PC-3 (cell line): ENCODE measurements around the gene ADCY10. TPM values are rescaled to one million over a fixed set of nuclear protein-coding genes. Genes with fewer than 3 reads are reported as not detected.

Experiments
- ATAC-seq: fragments of 200-7000 bp; cut with Tn5 transposase; 2 replicates; pipeline ENCODE4 v1.9.1; 2020; ENCODE audit warnings: mild to moderate bottlenecking, moderate library complexity
- BruUV-seq: library from RNA; stranded (reverse); fragments of 400-500 nt; replicated peaks from 2 replicates; lab custom pipeline; 2021; lab: Mats Ljungman, UMichigan
- CTCF ChIA-PET: fragments of 300-600 bp; sonication (Branson Sonifier 250); formaldehyde crosslinking; loops from one replicate; lab custom pipeline; 2022; ENCODE audit warnings: antibody characterized with exemption; lab: Charles Lee
- POLR2A ChIA-PET: fragments of 300-600 bp; sonication (Branson Sonifier 250); formaldehyde crosslinking; loops from one replicate; lab custom pipeline; 2022; ENCODE audit warnings: antibody characterized with exemption; ENCODE audit not compliant: unreplicated experiment; lab: Charles Lee
- DNase-seq: peaks from one replicate; pipeline ENCODE4 v3.0.0-alpha.2; 2015
- H2AFZ ChIP-seq: fragments of 300-600 bp; sonication (generic); 2 replicates; pipeline ENCODE4 v1.6.0; 2016; ENCODE audit warnings: antibody characterized with exemption, low read length
- H3F3A ChIP-seq: fragments of 300-600 bp; sonication (generic); one replicate; pipeline ENCODE4 v1.6.0; 2017; ENCODE audit warnings: antibody characterized with exemption, low read length, control low read depth, mild to moderate bottlenecking; ENCODE audit not compliant: unreplicated experiment
- H3K27ac ChIP-seq: fragments of 300-600 bp; sonication (generic); 2 replicates; pipeline ENCODE4 v1.5.1; 2016; ENCODE audit warnings: mild to moderate bottlenecking, low read length
- H3K27me3 ChIP-seq: fragments of 300-600 bp; sonication (generic); 2 replicates; pipeline ENCODE4 v1.6.1; 2016; ENCODE audit warnings: low read length, mixed read lengths
- H3K36me3 ChIP-seq: fragments of 300-600 bp; sonication (generic); 2 replicates; pipeline ENCODE4 v1.6.1; 2016; ENCODE audit warnings: low read depth, mixed run types, low read length, mixed read lengths
- H3K4me1 ChIP-seq: fragments of 300-600 bp; sonication (generic); 2 replicates; pipeline ENCODE4 v1.5.1; 2016; ENCODE audit warnings: low read length; ENCODE audit not compliant: insufficient read depth
- H3K4me2 ChIP-seq: fragments of 300-600 bp; sonication (generic); 2 replicates; pipeline ENCODE4 v1.6.0; 2016; ENCODE audit warnings: low read length
- H3K4me3 ChIP-seq: fragments of 300-600 bp; sonication (generic); 2 replicates; pipeline ENCODE4 v1.5.1; 2016; ENCODE audit warnings: mild to moderate bottlenecking, low read length, mixed read lengths
- H3K79me2 ChIP-seq: fragments of 300-600 bp; sonication (generic); 2 replicates; pipeline ENCODE4 v1.6.1; 2017; ENCODE audit warnings: low read length, mixed read lengths
- H3K9ac ChIP-seq: fragments of 300-600 bp; sonication (generic); 2 replicates; pipeline ENCODE4 v1.6.0; 2016; ENCODE audit warnings: mild to moderate bottlenecking, low read length
- H3K9me2 ChIP-seq: fragments of 300-600 bp; sonication (generic); replicated peaks from 2 replicates; pipeline ENCODE4 v1.6.1; 2016; ENCODE audit warnings: mixed run types, low read length, mixed read lengths
- H3K9me3 ChIP-seq: fragments of 300-600 bp; sonication (generic); 2 replicates; pipeline ENCODE4 v1.6.1; 2016; ENCODE audit warnings: low read length, mixed read lengths
- H4K20me1 ChIP-seq: fragments of 300-600 bp; sonication (generic); 2 replicates; pipeline ENCODE4 v1.6.1; 2016; ENCODE audit warnings: low read length, mixed read lengths
- EZH2 ChIP-seq: fragments of 300-600 bp; sonication (generic); IDR thresholded peaks from one replicate; pipeline ENCODE4 v1.6.1; 2017; ENCODE audit warnings: antibody characterized with exemption, mild to moderate bottlenecking, low read length; ENCODE audit not compliant: unreplicated experiment
- EZH2phosphoT487 ChIP-seq: fragments of 300-600 bp; sonication (generic); IDR thresholded peaks from 2 replicates; pipeline ENCODE4 v1.6.1; 2018; ENCODE audit warnings: mild to moderate bottlenecking, antibody characterized with exemption, low read length, borderline replicate concordance
- intact Hi-C: fragments of 100-400 bp; cut with micrococcal nuclease; formaldehyde crosslinking; loops from 2 replicates; pipeline ENCODE4 v1.9.0; 2023
- total RNA-seq: library from RNA; depleted of rRNA; stranded (reverse); fragments of >200 nt; gene quantifications from 2 replicates; pipeline ENCODE4 v1.2.3, GENCODE V29; 2014
- TF ChIP-seq, protein P1 (sequence below): fragments of 300-600 bp; sonication (generic); conservative IDR thresholded peaks from 2 replicates; pipeline ENCODE4 v1.5.1; 2017; ENCODE audit warnings: antibody characterized with exemption, low read depth, mild to moderate bottlenecking, low read length

The ADCY10 gene
- total RNA-seq, 1 experiment from 2014 or later: not detected

DNA sequence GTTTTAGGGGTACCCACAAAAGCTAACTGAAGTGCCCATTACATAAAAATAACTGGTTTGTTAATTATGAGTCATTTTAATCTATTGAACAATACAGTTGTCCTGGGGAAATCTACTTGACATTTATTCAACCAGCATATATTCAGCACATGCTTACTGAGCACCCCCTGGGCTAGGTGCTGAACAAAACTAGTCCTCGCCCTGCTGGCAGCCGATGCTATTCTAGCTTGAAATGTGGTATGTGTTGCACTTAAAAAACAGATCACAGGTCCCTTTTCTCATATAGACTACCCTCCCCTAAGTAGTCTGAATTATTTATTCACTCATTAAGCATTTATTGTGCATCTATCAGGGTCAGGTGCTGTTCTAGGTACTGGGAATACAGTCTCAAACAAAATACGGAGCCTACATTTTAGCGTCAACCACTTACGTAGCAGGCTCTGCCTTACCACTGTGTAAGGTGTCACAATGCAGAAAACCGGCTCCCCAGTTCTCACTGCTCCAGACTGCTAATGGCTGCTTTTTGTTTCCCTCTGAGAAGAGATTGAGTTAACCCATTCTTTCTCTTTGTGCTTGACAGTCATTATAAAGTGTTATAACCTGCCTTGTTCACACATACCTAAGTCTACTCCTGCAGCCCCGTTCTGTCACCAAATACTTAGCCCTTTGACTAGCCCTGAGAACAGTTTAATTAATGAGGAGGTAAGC lies 57.1 kb downstream of the ADCY10 start:
- Histone ChIP-seq H3K27ac (no peak overlapping the region), H3K79me2 (no peaks in the 10 kb centered on the region), H2AFZ (no peak overlapping the region), H4K20me1 (no peaks in the 10 kb centered on the region), H3K9me2 (no peaks in the 10 kb centered on the region), H3K4me2 (no peak overlapping the region), H3F3A (no peaks in the 10 kb centered on the region), H3K36me3 (no peaks in the 10 kb centered on the region), H3K9me3 (no peaks in the 10 kb centered on the region), H3K4me3 (no peak overlapping the region), H3K4me1 (peaks cover 8% of the 10 kb centered on the region), H3K27me3 (no peaks in the 10 kb centered on the region), H3K9ac (no peak overlapping the region)
- BruUV-seq: no TSS peak
- intact Hi-C loops: no loop called here
- ChIA-PET POLR2A (no interaction called here), CTCF (no interaction called here)
- ATAC-seq: no peak
- no peak for TF ChIP-seq EZH2
- TF ChIP-seq, protein P1, sequence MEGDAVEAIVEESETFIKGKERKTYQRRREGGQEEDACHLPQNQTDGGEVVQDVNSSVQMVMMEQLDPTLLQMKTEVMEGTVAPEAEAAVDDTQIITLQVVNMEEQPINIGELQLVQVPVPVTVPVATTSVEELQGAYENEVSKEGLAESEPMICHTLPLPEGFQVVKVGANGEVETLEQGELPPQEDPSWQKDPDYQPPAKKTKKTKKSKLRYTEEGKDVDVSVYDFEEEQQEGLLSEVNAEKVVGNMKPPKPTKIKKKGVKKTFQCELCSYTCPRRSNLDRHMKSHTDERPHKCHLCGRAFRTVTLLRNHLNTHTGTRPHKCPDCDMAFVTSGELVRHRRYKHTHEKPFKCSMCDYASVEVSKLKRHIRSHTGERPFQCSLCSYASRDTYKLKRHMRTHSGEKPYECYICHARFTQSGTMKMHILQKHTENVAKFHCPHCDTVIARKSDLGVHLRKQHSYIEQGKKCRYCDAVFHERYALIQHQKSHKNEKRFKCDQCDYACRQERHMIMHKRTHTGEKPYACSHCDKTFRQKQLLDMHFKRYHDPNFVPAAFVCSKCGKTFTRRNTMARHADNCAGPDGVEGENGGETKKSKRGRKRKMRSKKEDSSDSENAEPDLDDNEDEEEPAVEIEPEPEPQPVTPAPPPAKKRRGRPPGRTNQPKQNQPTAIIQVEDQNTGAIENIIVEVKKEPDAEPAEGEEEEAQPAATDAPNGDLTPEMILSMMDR: no peak
- TF ChIP-seq EZH2phosphoT487: no peak
- no peak for DNase-seq

- Histone ChIP-seq H3K9ac (no peak overlapping the region), H3K79me2 (no peaks in the 10 kb centered on the region), H3K9me2 (no peaks in the 10 kb centered on the region), H3K4me3 (no peak overlapping the region), H3K27me3 (no peaks in the 10 kb centered on the region), H3K4me1 (peaks cover 8% of the 10 kb centered on the region), H3K27ac (no peak overlapping the region), H2AFZ (no peak overlapping the region), H3K9me3 (no peaks in the 10 kb centered on the region), H3K36me3 (no peaks in the 10 kb centered on the region), H4K20me1 (no peaks in the 10 kb centered on the region), H3F3A (no peaks in the 10 kb centered on the region), H3K4me2 (peak overlapping the region; percentile 1)
- BruUV-seq: no TSS peak
- DNase-seq (peak; percentile 62), ATAC-seq (no peak)
- intact Hi-C loops: no loop called here
- CTCF ChIA-PET: no interaction called here
- POLR2A ChIA-PET: no interaction called here
- TF ChIP-seq EZH2phosphoT487 (no peak), EZH2 (no peak)
- TF ChIP-seq, protein P1: no peak
These were observed 59.8 kb downstream of the ADCY10 start for GRCh38 chr1:167854184-167854583.

- H2AFZ ChIP-seq: no peak overlapping the region
- DNase-seq: no peak
- no peaks in the 10 kb centered on the region for H3F3A ChIP-seq
- intact Hi-C loops: no loop called here
- CTCF ChIA-PET: no interaction called here
- ATAC-seq: no peak
- POLR2A ChIA-PET: interaction anchor here (0.5 kb wide), 1 partner anchor 244 kb away, joined by 6 read pairs; no protein-coding TSS in a partner anchor
- no peaks in the 10 kb centered on the region for H3K9me2 ChIP-seq
- H3K27me3 ChIP-seq: no peaks in the 10 kb centered on the region
- no peaks in the 10 kb centered on the region for H3K79me2 ChIP-seq
- no peak overlapping the region for H3K4me3 ChIP-seq
- no peaks in the 10 kb centered on the region for H3K9me3 ChIP-seq
- no peaks in the 10 kb centered on the region for H3K36me3 ChIP-seq
- H4K20me1 ChIP-seq: no peaks in the 10 kb centered on the region
- TF ChIP-seq EZH2phosphoT487: no peak
- TF ChIP-seq, protein P1: no peak
- TF ChIP-seq EZH2: no peak
- no TSS peak for BruUV-seq
- no peak overlapping the region for H3K9ac ChIP-seq
- peaks cover 7% of the 10 kb centered on the region for H3K4me1 ChIP-seq
- H3K4me2 ChIP-seq: no peak overlapping the region
- no peak overlapping the region for H3K27ac ChIP-seq
These were observed 64.3 kb downstream of the ADCY10 start for GRCh38 chr1:167849666-167850065.
